A549 treated with GW870086 at 1 μM for 4 hours (cell line): Measurements from ENCODE around the gene FABP1. TPM values are rescaled to one million over a fixed set of nuclear protein-coding genes. Genes with fewer than 3 reads are reported as not detected.

Experiments
- total RNA-seq: library from RNA; stranded (reverse); fragments of 200-300 nt; extraction: Qiagen RNA extraction; gene quantifications from 5 replicates; pipeline ENCODE4 v1.2.3, GENCODE V29; 2022; ENCODE audit warnings: low read depth

The FABP1 gene
- total RNA-seq, result not detected in 5 replicates

GRCh38 chr2:88127888-88128653 is at the start of gene FABP1:
TSS of gene FABP1 (minus strand) at chr2:88128062. CDS start at chr2:88128017, 45 bp downstream.

Other genes starting within 250 kb of the FABP1 start
- not detected in 5 replicates for gene RNU2-63P, start 111.5 kb downstream of the FABP1 start, total RNA-seq
- gene KRCC1, start 72.3 kb downstream of the FABP1 start, total RNA-seq, result 8.9 to 13.2 TPM (median 12.0 TPM) in 5 replicates
- gene SMYD1, start 60.2 kb downstream of the FABP1 start, total RNA-seq, result not detected in 5 replicates
- gene THNSL2, start 42.3 kb upstream of the FABP1 start, total RNA-seq, result not detected in 5 replicates